Coronary artery (tissue), 2 donors: ENCODE data around the gene PRM1.
A peak's percentile ranks its signal among the peaks of the same experiment; 100 is the strongest.

Experiments
- DNase-seq: peaks from one replicate; pipeline ENCODE4 v3.0.0-alpha.2; 2017; ENCODE audit warnings: low spot score
- H3K27ac ChIP-seq, 2 donors: fragments of 200-600 bp; sonication (generic); one replicate each; pipeline ENCODE4 v1.5.1; 2016 to 2019
- H3K4me3 ChIP-seq: fragments of 200-600 bp; sonication (generic); 2 replicates; pipeline ENCODE4 v1.5.1; 2016; ENCODE audit warnings: mild to moderate bottlenecking, moderate library complexity
- CTCF ChIP-seq: fragments of 200-600 bp; sonication (generic); IDR thresholded peaks from one replicate; pipeline ENCODE4 v1.5.1; 2019; ENCODE audit warnings: antibody characterized with exemption

Gene PRM1

DNA sequence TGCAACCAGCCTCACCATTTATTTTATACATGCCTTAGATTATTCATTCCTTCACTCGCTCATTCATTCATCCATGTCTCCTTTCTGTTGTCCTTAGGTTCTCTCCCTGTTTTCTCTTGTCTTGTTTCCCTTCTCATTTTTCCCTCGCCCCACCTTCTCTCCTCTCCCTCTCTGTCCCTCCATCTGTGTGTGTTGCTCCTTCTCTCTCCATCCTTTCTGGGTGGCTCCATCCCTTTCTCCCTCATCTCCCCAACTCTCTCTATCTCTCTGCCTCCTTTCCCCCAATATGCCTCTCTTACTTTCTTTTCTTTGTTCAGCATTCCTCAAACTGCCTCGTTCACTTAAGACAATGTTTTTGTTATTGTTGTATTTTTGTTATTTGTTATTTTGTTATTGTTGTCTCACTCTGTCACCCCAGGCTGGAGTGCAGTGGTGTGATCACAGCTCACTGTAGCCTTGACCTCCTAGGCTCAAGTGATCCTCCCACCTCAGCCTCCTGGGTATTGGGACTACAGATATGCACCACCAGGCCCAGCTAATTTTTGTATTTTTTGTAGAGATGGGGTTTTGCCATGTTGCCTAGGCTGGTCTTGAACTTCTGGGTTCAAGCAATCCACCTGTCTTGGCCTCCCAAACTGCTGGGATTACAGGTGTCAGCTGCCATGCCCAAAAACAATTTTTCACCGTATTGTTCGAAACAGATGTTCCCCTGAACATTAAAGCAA lies 39.5 kb downstream of the PRM1 start:
- no peak for TF ChIP-seq CTCF
- no peak for DNase-seq
- H3K4me3 ChIP-seq, result no peak overlapping the region
- no peak overlapping the region for H3K27ac ChIP-seq

DNA sequence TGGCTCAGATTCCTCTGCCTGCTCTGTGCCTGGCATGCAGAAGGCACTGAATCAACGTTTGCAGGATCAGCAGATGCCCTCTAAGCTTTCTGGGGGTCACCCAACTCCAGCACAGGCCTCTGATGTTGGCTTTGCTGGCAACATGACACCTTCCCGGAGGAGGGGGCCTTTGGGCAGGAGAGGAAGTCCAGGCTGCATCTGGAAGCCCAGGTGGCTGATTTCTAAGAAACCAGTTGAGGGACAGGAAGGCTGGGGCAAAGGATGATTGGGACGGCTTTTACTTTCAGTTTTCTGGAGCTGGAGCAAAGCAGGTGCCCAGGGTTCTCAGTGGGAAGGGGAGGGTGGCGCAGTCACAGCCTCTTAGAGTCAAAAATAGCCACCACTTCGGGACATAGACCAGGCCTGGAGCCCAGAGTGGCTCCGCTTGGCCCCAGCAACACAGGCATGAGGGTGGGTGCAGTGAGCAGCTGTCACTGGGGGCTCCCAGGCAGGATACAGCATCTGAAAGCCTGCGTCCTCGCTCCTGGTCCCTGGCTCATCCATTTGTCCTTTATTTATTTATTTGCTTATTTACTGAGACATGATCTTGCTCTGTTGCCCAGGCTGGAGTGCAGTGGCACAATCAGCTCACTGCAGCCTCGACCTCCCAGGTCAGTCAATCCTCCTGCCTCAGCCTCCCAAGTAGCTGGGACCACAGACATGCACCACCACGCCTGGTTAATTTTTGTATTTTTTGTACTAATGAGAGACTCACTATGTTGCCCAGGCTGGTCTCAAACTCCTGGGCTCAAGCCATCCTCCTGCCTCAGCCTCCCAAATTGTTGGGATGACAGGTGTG lies 40.3 kb downstream of the PRM1 start:
- H3K4me3 ChIP-seq, result peak overlapping the region; percentile 10
- peak overlapping the region in 1 of 2 donors; percentile 32 for H3K27ac ChIP-seq
- DNase-seq, result no peak
- TF ChIP-seq CTCF, result no peak

DNA sequence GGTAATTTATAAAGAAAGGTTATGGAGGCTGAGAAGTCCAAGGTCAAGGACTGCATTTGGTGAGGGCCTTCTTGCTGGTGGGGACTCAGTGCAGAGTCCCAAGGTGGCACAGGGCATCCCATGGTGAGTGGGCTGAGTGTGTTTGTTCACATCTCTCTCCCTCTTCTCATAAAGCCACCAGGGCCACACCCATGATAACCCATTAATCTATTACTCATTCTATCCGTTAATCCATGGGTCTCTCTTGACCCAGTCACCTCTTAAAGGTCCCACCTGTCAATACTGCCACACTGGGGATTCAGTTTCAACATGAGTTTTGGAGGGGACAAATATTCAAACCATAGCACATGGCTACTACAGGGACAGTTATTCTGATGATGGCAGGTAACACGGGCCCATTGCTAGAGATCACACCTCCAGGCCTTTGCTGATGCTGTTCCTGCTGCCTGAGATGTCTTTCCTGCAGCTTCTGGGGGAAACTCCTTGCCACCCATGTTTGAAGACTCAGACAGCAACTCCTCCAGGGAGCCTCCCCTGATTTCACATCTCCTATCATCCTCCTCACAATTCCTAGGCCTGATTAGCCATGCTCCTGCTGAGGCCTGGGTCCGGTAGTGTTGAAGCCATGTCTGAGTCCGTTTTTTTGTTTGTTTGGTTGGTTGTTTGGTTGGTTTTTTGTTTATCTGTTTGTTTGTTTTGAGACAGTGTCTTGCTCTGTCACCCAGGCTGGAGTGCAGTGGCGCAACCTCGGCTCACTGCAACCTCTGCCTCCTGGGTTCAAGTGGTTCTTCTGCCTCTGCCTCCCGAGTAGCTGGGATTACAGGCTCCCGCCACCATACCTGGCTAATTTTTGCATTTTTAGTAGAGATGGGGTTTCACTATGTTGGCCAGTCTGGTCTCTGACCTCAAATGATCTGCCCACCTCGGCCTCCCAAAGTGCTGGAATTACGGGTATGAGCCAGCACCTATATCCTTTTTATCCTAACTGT lies 41.2 kb downstream of the PRM1 start:
- DNase-seq, result no peak
- TF ChIP-seq CTCF, result no peak
- Histone ChIP-seq H3K27ac (no peak overlapping the region), H3K4me3 (no peak overlapping the region)

GRCh38 chr16:11238272-11239202 lies 42.6 kb downstream of the PRM1 start:
- Histone ChIP-seq H3K27ac (no peak overlapping the region), H3K4me3 (no peak overlapping the region)
- no peak for TF ChIP-seq CTCF
- DNase-seq, result no peak

GRCh38 chr16:11236461-11237254 lies 44.5 kb downstream of the PRM1 start:
- TF ChIP-seq CTCF, result no peak
- no peak for DNase-seq
- Histone ChIP-seq H3K27ac (no peak overlapping the region), H3K4me3 (no peak overlapping the region)
